Umbilical cord (tissue), 2 donors: ENCODE results near the gene CYB561D1. TPM values are rescaled to one million over a fixed set of nuclear protein-coding genes. Genes with fewer than 3 reads are reported as not detected.
"Not testable (repeated sequence)": the region's sequence is repeated elsewhere in the genome, so short reads cannot be mapped to it uniquely, and the experiment has no call there.

ENCODE experiments used
- DNase-seq: peaks from one replicate; pipeline ENCODE4 v3.0.0-alpha.2; 2015; ENCODE audit warnings: low spot score
- total RNA-seq: library from RNA; depleted of rRNA; stranded (reverse); fragments of >200 nt; gene quantifications from one replicate; pipeline ENCODE4 v1.2.3, GENCODE V29; 2014; ENCODE audit warnings: low replicate concordance; ENCODE audit not compliant: insufficient read depth

The CYB561D1 gene, protein sequence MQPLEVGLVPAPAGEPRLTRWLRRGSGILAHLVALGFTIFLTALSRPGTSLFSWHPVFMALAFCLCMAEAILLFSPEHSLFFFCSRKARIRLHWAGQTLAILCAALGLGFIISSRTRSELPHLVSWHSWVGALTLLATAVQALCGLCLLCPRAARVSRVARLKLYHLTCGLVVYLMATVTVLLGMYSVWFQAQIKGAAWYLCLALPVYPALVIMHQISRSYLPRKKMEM
- total RNA-seq: 6.7 TPM

DNA sequence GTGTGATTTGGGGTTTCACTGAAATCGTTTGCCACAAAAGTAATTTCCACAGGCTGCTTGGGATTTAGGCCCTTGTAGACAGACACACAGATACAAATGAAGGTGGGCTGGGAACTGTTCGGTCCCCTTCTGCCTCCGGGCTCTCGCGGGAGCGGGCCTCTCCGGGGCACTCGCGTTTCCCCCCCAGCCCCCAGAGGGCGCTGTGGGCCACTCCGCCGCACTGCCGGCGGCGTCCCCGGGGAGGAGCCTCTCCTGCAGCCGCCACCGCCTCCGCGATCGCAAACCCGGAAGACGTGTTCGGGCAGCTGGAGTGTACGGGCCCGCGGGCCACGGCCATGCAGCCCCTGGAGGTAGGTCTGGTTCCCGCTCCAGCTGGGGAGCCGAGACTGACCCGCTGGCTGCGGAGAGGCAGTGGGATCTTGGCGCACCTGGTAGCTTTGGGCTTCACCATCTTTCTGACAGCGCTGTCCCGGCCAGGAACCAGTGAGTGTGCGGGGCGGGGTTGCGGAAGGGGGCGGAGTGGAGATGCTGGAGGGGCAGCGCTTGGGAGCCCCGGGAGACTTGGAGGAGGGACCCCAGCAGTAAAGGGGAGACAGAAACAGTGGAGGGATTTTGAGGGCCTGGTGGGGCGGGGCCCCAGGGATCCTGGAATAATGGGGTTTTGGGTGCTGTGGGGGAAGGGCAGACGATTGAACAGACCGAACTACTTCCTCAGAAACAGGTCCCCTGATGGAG is at the start of gene CYB561D1:
TSS of gene CYB561D1 (plus strand) at position 290 of the 735 bp plus-strand sequence. CDS start at position 336, 46 bp downstream.
- DNase-seq: peak; percentile 92

DNA sequence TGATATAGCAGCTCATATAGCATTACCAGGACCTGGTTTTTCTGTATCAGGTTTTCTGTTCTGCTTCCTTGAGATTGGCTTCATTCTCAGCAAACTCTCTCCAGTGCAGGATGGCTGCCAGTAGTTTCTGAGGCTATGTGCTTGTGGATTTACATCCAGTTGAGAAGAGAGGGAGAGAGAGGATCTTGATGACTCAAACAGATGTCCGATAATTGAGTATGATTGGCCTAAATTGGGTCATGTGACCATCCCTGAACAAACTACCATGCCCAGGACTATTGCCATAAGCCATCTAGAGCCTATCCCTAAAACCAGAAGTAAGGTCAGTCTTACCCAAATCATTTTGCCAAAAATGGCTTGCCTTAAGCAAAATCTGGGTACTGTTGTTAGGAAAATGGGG is 49.5 kb upstream of the CYB561D1 start:
- peak; percentile 40 for DNase-seq

DNA sequence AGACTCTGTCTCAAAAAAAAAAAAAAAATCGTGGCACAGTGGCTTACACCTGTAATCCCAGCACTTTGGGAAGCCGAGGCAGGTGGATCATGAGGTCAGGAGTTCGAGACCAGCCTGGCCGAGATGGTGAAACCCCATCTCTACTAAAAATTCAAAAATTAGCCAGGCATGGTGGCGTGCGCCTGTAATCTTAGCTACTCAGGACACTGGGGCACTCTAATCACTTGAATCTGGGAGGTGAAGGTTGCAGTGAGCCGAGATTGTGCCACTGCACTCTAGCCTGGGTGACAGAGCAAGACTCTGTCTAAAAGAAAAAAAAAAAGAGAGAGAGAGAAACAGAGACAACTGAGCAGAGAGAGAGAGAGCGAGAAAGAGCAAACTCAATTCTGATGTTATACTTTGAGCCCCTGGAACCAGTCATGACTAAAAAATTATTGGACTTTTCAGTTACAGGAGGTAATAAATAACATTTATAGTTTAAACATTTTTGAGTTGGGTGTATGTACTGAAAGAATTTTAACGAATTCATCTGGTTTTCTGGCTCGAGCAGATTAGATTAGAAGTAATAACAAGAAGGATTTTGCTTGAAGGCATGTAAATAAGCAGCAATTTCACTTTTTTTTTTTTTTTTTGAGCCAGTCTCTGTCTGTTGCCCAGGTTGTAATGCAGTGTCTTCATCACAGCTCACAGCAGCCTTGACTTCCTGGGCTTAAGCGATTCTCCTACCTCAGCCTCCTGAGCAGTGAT is 47.8 kb upstream of the CYB561D1 start:
- peak; percentile 74 for DNase-seq

DNA sequence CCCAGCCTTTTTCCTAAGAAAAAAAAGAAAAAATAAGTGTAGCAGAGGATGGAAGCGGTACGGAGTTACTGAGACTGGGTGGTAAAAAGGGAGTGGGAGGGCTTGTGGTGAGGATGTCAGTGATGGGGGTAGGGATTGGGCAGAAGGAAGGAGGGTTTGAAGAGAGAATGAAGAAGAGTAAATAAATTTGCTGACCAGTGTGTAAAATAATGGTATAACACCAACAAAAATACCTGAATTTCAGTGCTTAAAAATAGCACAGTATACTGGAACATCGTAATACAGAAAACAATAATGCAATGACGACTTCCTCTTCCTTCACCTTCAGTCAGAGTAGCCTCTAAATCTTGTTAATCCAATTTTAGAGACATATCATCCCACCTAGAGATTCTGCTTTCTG is 46.4 kb upstream of the CYB561D1 start:
- no peak for DNase-seq

DNA sequence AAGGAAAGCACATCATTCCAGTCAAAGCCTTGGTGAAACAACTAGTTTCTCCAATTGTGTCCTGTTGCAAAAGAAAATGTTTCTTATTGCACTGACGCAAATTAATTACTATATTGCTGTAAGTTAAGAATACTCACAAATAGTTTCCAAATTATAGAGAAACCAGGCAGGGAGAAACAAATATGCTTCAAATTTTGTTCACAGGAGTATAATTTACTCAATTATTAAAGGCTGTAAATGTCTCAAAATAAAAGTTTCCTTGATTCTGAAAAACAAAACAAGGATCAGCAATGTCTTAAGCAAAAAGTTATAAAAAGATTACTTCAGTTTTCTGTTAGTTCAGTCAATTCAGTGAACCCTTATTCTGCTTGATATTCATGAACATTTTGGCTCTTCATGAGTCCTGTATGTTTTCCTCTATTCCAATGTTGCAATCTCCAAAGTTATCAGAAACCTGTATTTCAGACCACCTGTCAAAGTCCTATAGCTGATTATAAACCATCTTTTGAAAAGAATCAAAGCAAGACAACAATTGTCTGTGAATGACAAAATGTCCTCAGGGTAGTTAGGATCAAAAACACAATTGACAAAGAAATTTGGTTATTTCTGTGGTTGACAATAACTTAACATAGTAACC is 39.3 kb upstream of the CYB561D1 start:
- DNase-seq: no peak

DNA sequence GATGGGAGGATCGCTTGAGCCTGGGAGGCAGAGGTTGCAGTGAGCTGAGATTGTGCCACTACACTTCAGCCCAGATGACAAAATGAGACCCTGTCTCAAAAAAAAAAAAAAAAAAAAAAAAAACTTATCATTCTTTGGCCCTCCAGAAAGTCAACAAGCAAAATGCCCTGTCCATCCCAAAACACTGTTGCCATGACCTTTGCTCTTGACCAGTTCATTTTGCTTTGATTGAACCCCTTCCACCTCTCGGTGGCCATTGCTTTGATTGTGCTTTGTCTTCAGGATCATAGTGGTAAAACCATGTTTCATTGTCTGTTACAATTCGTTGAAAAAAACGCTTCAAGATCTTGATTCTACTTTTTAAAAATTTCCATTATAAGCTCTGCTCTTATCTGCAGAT is 36.1 kb upstream of the CYB561D1 start:
- no peak for DNase-seq

DNA sequence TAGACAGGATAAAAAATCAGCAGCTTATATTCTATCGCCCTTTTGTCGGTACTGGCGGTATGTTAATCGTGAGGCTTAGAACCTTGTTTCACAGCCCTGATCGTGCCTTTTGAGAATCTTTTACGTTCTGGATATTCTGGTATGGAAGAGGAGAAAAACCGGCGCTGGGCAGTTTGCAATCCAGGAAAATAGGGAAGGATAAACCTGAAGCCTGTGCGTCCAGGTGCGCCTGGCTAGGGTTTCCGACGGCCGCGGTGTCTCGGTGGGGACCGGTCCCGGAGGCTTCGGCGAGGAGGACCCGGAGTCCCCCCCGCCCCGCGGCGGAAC is 27.8 kb upstream of the CYB561D1 start:
- no peak for DNase-seq

DNA sequence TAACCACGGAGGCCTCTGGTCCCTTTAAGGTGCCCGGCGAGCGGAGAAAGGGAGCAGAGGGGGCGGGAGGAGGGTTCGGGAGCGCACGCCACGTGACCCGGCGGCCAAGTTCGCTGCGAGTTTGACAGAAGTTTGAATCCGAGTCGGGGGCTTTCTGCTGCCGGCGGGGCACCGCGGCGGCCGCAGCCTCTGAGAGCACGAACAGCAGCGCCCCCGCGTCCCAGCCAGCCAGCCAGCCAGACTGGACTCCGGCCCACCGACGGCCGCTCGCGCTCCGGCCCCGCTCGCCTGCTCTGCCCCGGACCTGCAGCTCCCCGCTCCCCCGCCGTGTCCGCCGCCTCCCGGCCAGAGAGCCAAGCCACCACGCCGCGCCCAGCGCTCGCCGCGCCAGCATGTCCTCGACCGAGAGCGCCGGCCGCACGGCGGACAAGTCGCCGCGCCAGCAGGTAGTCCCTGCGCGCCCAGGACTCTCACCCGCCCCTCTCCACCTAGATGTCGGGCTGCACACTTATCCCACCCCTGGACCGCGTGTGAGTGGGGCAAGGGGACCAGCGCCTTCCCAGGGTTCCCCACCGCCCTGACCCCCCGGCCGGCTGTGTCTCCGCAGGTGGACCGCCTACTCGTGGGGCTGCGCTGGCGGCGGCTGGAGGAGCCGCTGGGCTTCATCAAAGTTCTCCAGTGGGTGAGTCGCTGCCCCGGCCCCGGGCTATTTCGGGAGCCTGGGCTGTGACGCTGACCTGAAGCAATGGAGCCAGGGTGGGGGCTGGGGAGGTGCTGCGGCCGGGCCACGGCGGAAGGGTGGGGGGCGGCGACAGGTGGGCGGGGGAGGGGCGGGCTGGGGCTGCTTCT is 27.2 kb upstream of the CYB561D1 start, which contains the start of gene SYPL2:
TSS of gene SYPL2 (plus strand) at position 95 of the 849 bp plus-strand sequence. CDS start at position 393, 298 bp downstream.
- DNase-seq: peak; percentile 28

DNA sequence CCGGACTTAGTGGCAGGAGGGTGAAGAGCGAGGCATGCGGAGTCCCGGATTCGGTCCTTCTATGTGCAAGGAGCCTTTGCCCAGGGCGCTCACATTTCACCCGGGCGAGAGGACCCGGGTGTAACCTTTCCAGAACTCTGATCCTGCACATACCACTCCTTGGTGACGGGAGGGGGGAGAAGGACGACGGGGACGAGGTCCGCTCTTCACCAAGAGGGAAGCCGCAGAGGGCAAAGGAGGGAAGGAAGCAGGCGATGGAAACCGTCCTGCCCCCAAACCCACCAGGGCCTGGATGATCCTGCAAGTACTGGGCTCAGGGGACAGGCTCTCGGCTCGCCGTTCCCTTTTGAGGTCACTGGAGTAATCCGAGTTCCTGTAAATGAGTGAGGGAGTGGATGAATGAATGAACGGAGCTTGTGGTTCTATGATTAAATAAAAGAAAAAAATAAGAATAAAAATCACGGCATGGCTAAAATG is 26.6 kb upstream of the CYB561D1 start:
- no peak for DNase-seq

DNA sequence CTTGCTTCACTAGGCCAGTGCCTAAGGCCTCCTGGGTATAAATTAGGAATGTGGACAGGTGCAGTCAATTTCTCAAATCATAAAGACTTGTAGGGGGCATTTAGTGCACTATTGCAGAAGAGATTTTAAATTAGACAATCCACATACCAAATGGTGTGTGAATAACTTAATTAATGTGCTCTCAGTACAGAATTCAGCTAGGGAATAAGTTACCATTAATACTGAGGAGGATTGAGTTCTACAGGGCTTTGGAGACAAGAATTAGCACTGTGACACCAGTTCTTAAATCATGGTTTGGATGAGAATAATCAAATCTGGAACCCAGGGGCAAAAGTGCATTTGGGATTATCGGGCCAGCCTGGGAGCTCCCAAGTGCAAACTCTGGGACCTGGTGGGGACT is 25.8 kb upstream of the CYB561D1 start:
- DNase-seq: no peak

DNA sequence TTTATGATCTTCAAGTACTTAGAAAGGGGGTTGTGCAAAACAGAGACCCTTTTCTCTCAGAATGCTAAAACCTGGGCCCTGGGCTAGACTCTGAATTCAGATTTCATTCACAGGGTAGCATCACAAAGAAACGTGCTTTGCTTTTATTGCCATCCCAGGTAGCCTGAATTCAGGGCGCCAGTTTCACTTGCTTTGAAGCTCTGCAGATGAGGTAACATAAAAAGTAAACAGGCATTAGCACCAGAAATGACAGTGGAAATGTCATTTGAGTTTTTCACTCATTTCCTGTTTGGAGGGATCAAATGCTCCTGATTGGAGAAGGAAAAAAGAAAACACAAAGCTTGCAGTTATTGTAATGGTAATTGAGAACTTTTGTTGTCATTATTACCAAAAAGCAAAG is 25.0 kb upstream of the CYB561D1 start:
- DNase-seq: no peak

DNA sequence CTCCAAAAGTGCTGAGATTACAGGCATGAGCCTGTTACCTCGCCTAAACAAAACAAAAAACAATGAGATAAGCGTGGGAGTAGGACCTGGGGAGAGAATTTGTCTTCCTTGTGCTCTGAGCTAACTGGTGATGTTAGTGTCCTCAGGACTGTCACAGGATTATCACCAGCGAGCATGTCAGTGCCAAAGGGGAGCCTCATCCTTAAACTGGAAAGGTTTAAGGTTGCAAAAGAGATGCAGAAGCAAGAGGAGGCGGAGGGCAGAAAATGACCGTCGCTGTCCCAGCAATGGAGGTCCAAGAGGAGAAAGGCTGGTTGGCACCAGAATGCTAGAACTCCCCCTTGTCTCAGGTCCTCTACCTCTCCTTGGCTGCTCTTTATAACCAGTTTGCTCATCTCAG is 23.6 kb upstream of the CYB561D1 start:
- no peak for DNase-seq

DNA sequence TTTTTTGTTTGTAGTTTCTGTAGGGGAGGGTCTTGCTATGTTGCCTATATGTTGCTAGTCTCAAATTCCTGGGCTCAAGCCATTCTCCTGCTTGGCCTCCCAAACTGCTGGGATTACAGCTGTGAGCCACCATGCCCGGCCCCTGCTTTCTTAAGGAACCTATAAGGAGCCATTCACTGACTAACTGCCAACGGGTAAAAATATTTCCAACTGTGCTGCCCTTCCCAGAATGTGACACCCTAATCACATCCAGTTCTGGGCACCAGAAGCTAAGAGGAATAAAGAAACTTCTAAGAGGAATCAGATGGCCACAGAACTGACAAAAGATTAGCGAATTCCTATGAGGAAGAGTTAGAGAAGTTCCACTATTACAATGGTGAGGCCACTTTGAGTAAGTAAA is 21.1 kb upstream of the CYB561D1 start:
- no peak for DNase-seq

DNA sequence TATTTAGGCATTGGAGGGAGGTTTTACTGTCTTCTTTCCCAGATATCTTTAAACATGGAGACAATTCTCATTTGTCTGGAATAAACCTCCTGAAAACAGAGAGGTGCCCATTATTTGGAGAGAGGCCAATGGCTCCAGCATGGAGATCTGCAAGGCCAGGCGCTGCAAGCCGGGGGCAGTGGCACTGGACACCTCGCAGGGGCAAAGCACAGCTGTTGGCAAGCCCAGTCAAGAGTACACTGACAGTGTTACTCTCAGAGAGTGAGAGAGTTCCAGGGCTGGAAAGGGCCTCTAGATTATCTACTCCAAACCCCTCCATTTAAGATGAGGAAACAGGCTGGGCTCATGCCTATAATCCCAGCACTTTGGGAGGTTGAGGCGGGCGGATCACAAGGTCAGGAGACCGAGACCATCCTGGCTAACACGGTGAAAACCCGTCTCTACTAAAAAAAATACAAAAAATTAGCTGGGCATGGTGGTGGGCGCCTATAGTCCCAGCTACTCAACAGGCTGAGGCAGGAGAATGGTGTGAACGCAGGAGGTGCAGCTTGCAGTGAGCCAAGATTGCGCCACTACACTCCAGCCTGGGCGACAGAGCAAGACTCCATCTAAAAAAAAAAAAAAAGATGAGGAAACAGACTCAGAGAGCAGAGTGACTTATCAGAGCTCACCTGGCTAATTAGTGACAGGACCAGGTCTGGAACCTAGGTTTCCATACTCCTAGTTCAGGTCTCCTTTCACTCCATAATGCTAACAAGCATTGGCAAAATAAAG is 20.4 kb upstream of the CYB561D1 start:
- not testable (repeated sequence) for DNase-seq

DNA sequence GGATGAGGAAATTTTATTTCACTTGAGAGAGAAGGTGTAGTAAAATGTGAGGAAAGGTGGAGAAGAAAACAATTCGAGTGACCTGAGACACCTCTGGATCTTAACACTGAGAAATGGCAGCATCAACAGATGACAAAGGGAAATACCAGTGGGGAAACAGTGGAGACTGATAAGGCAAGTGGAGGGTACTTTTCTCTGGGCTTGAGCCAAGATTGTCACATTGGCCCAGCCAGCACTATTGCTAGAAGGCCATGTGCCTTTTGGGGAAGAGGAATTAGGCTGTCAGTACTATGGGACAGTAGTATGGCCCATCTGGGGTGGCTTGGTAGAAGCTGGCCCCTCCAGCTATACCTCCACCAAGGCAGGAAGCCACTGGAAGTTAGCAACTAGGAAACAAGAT is 19.2 kb upstream of the CYB561D1 start:
- no peak for DNase-seq

DNA sequence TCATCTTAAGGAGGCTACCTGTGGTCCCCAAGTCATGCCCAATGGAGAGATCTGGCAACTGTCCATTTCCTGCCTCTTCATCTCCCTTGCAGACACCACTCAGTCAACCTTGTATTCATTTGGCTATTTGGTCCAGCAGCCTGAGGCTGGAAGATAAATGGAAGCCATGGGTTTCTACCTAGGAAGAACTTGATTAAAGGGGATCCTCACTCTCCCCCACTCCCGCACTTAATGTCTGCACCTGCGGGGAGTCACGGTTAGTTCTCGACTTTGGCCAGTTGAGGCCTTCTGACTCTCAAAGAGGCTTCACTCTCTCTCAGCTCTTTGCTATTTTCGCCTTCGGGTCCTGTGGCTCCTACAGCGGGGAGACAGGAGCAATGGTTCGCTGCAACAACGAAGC is 18.6 kb upstream of the CYB561D1 start:
- no peak for DNase-seq

DNA sequence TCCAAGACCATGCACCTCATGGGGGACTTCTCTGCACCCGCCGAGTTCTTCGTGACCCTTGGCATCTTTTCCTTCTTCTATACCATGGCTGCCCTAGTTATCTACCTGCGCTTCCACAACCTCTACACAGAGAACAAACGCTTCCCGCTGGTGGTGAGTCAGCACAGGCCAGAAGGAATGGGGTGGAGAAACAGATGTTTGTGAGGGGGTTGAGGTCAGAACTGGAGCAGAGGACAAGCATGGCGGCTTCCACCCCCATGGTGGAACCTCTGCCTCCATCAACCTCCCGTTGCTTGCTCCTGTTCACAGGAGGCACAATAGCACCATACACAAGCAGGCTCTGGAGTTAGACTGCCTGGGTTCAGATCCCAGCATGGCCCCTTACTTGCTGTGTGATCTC is 17.1 kb upstream of the CYB561D1 start:
- no peak for DNase-seq

DNA sequence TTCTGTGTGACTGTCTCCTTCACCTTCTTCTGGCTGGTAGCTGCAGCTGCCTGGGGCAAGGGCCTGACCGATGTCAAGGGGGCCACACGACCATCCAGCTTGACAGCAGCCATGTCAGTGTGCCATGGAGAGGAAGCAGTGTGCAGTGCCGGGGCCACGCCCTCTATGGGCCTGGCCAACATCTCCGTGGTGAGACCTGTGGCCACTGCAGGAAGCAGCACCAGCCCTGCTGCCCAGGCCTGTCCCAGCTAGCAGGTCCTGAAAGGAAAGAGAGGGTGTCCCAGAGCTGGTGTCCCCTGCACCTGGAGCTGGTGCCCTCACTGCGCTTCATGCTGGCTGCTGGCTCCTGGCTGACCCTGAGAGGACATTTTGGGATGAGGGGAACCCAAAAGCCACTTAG is 16.1 kb upstream of the CYB561D1 start:
- no peak for DNase-seq

DNA sequence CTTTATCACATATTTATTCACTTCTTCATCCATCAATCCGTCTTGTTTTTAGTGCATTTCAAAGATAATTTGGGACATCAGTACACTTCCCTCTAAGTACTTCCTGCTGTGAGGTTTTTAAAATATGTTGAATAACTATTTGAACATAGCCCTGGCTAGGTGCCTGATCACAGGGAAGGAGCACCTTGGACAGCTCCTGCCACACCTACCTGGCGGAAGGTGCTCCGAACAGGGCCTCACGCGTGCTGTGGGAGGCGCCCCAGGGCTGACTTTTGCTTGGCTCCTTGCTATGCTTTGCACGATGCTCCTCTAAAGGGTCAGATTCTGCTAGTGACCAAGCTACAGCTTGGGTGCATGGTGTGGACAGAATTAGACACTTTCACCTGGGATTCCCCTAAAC is 15.1 kb upstream of the CYB561D1 start:
- DNase-seq: no peak

DNA sequence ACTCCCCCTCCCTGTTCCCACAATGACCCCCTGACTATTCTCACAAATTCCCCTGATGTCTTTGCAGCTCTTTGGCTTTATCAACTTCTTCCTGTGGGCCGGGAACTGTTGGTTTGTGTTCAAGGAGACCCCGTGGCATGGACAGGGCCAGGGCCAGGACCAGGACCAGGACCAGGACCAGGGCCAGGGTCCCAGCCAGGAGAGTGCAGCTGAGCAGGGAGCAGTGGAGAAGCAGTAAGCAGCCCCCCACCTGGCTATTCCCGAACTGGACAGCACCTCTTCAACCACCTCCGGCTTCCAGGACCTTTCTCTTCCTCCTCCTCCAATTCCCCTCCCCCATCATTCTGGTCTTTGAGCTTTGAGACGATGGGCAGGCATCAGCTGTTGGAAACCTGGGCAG is 14.6 kb upstream of the CYB561D1 start:
- DNase-seq: no peak
